22Rv1 (cell line): Measurements from ENCODE around the gene MFAP2.
"Not testable (repeated sequence)": the region's sequence is repeated elsewhere in the genome, so short reads cannot be mapped to it uniquely, and the experiment has no call there.

Experiments used
- CTCF ChIP-seq: fragments of 450-650 bp; IDR thresholded peaks from 2 replicates; pipeline ENCODE4 v1.5.1; 2017; ENCODE audit warnings: mild to moderate bottlenecking
- ZFX ChIP-seq: fragments of 450-650 bp; IDR thresholded peaks from 2 replicates; pipeline ENCODE4 v1.6.1; 2017; ENCODE audit warnings: antibody characterized with exemption, borderline replicate concordance

- not testable (repeated sequence) for TF ChIP-seq CTCF, ZFX
Observed at GRCh38 chr1:16964169-16964568, 16.3 kb downstream of the MFAP2 start.
